Measurements from ENCODE around the gene IGF1. TPM values are rescaled to one million over a fixed set of nuclear protein-coding genes. Genes with fewer than 3 reads are reported as not detected.

Gene IGF1
- total RNA-seq, 1 donor from 2014 or later: 5.5 TPM

- DNase-seq: no peak
These were observed 16.2 kb upstream of the IGF1 start for GRCh38 chr12:102496591-102496990.

- DNase-seq: no peak
These were observed 6.9 kb upstream of the IGF1 start for GRCh38 chr12:102487226-102487625.

DNA sequence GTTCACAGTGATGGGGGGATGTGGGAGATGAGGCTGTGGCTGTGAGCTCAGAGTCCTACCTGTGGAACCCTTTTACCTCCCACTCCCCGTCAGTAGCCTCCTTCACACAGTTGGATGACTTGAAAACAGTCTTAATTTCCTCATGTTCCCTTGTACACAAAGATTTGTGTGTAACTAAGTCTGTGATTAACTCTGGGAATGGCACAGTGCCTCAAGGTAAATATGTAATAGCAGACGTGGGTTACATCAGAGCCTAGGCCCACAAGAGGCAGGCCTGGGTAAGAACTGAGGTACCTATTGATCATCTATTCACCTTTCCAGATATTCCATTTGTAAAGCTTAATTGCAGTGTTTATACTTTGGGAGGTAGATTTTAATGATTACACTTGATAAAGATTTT, 5.8 kb upstream of the IGF1 start:
- no peak for DNase-seq

- no peak for DNase-seq
These were observed 4.1 kb upstream of the IGF1 start for GRCh38 chr12:102484428-102484958.

DNA sequence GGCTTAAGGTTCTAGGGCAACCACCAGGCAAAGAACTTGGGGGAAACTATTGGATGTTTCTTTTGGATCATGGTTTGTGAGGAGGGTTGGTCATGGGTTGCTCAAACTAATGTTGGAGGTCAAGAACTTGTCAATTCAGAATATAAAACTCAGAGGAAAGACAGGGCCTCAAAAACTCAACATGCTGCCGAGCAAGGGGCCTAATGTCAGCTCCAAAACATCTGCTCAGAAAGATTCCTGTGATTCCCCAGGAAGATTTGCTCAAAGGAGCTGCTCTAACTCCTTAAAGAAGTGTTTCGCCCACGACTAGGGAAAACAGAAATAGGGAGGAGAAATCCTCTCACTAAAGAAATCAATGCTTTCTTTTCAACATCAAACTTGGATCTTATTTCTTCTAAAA, 3.7 kb upstream of the IGF1 start:
- DNase-seq: no peak

- no peak for DNase-seq
These were observed 3.1 kb upstream of the IGF1 start for GRCh38 chr12:102483466-102483865.

DNA sequence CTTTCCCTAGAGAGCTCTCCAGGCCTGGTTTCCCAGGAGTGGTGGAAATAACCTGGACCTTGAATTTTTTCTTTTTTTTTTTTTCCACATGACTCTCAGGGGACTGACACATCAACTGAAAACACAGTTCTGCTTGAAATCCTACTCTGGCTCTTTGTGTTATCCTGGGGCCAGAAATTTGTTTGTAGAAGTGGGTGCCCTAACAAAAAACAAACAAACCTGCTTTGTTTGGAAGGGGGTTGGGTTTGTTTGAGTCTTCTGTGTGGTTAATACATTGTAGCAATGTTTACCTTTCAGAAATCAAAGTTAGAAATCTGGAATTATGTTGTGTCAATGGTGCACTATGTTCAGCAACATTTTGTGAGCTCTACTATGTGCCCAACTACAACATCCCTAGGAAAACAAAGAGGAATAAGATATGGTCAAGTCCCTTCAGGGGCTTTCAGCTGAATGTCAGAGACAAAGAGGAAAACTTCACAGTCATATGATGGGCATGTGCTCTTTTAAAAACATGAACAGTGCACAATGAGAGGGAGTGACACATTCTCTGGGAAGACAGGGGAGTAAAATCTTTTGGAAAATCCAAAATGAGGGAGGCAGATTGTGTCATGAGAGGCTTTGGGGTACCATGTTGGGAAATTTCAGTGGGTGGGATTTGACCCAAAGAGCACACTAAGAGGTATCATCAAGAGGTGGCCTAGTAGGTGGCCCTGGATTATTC, 1.5 kb upstream of the IGF1 start:
- no peak for DNase-seq

GRCh38 chr12:102479939-102480338, 424 bp downstream of the IGF1 start:
- DNase-seq: no peak

- DNase-seq: peak; percentile 5
These were observed 1.1 kb downstream of the IGF1 start for GRCh38 chr12:102479099-102479885.

DNA sequence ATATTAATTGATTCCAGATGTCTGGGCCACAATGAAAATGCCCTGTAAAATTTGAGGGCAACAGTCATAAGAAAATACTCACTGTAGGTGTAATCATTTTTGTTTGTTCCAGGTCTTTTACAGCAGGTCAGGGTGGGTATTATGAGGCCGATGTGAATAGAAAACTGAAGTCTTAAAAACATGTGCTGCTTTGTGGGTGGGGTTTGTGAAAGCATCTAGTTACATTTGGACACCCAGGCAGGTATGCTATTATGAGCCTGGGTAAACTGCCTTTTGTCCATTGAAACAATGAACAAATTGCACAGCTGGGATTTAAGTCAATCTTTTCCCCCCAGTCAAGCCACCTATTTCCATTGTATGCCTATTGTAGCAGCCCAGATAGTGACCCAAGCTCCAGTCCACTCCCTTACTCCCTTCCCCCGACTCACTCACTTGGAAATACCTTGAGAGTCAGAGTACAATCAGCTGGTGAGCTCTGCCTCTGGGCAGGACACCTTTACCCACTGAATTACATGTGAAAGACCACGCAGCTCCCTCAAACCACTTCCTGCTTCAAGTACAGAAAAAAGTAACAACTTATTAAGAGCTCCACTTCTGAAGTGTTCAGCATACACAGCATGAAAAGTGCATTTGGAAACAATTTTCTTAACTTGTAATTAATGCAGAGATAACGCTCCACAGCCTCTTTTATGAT, 1.8 kb downstream of the IGF1 start:
- DNase-seq: no peak

- no peak for DNase-seq
These were observed 5.0 kb downstream of the IGF1 start for GRCh38 chr12:102475355-102475754.

DNA sequence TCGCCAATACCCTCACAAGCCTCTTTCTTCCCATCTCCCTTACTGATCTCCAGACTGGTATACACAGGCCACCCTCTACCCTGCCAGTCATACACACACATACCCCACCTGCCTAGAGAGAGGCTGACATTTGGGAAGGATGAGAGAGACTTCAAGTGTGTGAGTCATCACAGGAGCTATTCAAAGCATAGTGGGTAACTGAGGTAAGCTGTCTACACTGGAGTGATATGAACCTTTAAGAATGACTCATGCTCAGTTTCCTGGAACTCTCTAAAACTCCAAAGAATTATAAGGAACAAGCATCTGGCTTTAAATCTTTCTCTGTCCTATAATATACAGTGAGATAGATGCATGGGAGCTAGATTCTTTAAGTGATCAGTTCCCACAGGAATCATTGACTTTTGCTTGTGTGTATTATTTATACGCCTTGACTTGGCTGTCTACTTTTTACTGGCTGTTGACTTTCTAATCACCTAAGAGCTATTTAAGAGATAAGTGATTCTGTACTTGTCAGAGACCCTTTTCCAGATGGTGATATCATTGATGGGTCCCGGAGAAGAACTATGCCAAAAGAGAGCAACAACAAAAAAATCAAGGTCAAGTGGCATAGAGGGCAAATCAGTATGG, 5.8 kb downstream of the IGF1 start:
- DNase-seq: no peak

DNA sequence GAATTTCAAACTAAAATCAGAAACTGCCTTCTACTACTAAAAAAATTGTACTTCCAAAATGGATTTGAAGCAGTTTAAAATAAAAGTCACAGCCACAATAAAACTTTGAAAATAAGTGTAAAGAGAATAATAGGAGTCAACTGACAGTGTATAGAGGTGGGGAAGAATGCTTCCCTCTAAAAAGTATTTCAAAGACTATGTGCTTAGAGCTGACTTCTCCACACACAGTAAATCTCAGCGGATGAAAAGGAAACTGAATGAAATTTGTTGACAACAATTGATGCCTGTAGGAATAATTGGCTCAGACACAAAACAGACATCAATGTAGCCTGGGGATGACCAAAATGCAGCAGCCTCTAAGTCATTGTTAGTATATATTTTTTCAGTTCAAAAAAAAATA, 7.9 kb downstream of the IGF1 start:
- DNase-seq: no peak

DNA sequence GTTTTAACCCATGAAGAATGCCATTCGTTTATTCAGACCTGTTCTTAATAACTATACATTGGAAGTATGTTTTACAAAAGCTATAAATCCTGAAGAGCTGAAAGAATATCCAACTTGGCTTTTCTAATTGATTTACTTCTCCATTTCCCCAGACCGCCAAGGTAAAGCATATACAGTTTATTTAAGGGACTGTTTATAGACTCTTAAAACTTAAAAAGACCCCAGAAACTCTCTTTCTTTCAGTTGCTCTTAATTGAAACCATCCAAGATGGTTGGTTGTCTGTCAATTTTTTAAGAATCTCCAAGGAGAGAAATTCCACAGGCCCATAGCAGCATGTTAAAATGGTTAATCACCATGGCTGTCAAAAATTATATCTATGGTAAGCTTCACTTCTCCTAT, 8.8 kb downstream of the IGF1 start:
- no peak for DNase-seq

DNA sequence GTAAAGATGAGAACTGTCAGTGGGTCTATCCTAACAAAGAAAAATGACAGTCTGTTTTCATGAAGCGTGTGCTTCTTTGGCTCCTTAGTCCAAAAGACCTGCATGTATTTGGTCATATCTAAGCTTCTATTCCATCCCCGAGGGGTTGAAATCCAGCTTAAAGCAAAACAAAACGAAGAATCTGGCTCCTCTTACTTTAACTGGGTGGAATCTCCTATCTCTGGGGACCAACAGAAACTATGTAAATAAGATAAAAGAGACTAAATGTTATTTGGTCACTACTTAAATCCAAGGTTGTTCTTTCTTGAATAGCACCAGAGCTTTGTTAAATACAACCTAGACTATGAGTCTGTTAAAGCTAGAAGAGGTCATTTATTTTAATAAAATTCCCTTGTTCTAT, 9.4 kb downstream of the IGF1 start:
- no peak for DNase-seq

DNA sequence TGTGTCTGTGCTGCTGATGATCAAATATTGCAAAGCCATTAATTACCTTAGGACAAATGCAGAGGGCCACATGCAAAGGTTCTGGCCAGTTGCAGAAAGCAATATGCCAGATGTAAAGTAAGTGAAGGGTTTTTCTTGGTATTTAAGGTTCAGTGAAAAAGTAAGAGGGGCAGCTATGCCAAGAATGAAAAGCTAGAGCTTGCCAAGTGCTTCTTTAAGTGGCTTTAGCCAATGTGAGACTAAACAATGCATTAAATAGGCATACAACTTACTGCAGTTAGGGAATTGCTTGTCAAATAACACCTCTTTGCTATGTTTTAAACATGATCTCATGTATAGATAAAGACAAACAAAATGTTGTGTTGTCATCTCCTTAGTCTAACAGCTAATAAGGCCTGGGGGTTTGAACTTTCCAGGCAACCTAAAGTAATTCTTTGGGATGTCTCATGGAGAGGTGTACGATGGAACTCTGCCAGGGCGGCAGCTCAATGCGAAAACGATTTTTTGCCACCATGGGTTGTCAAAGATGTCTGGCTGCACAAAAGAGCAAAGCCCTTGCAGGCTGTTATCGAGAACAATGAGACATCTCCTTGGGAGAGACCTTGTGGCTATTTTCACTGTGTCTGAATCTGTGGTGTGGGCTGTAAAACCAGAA, 12.0 kb downstream of the IGF1 start:
- DNase-seq: no peak

DNA sequence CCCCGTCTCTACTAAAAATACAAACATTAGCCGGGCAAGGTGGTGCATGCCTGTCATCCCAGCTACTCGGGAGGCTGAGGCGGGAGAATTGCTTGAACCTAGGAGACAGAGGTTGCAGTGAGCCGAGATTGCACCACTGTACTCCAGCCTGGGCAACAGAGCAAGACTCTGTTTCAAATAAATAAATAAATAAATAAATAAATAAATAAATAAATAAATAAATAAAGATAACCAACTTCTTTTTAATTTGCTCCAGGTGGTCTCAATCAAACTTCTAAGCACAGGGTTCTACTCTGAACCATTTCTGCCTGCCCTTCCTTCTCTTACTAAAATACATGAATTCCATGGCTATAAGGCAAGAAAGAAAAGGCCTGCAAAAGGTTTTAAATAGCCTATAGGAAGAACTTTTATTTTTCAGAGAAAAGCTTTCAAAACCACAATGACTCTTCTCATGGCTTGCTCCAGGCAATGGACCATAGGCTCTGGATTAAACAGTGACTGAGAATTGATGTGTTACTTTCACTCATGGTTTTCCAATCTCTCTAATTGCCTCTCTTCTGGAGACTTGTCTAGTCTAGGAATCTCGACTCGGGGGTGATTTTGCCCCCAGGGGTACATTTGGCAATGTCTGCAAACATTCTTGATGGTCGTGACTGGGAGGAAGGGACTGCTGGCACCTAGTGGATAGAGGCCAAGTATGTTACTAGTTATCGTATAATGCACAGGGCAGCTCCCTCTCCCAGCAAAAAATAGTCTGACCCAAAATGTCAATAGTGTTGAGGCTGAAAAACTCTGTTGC, 14.4 kb downstream of the IGF1 start:
- no peak for DNase-seq

DNA sequence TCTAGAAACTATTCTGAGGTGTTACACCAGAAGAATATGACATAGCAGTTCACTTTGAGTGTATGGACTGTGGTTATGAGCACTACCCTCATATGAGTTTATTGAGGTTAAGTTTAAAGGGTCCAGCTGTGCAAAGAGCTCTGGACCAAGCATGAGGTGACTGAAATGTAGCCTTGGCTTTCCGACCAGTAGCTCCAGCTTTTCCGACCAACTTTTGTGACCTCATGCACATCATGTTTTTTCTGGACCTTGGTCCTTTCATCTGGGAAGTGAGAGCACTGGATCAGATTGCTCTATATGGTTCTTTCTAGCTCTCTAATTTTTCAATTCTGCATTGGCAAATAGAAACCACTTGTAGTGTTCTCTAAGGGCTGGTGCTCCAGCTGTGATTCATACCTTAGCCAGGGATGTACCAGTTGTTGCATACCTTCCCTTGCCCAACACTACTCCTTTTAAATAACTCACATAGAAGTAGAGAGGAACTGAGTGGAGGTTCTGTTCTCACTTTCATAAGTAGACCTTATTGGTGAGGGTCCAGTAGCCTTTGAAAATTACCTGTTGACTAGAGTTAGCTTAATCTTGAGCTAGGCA, 16.6 kb downstream of the IGF1 start:
- DNase-seq: no peak

DNA sequence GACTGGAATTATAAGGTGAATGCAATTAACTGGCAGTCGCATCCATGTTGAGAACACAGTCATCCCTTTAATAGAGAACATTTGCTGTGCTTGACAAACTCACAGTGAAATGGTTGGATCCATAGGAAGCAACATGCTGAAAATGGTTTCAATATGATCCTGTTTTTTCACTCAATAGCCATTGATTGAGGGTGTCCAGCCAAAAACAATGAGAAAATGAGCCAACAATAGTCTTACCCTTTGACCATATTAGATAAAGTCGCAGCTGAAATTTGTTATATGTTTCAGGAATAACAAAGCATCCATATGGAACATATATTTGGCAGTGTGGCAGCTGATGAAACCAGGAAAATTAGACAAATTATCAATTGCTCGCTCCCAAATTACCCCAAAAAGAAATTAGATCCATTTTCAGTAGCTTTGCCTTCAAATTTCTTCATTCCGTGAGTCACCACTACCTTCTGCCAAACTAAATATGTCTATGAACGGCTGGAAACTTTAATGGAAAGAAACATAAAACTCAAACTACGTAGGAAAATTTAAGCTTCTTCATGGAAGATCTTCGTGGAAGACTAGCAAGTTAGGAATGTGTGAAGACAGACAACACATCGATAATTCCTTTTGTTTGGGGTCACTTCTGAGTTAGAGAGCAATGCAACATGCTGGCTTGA, 17.4 kb downstream of the IGF1 start:
- no peak for DNase-seq

DNA sequence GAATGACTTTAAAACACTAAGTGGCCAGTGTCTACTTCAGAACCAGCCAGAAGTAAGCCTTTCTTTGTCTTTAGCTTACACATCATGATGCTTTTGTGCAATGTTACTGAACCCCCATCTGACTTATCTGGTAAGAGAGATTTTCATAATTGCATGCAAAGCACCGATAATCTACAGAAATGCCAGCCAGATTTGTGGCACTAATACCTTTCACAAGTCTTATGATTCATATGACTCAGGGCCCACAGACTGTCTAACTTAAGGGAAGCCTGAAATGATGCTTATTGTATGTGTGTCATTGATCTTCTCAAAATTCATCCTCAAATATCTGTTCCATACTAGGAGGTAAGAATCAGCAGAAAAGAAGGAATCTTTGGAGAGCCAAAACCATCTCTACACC, 18.0 kb downstream of the IGF1 start:
- no peak for DNase-seq

Data from occipital lobe (tissue), 2 donors.